Right hindlimb (tissue), 1 donor: ENCODE measurements around the gene FUCA1.

ENCODE experiments used
- DNase-seq: peaks from one replicate; pipeline ENCODE4 v3.0.0-alpha.2; 2018

The FUCA1 gene

DNA sequence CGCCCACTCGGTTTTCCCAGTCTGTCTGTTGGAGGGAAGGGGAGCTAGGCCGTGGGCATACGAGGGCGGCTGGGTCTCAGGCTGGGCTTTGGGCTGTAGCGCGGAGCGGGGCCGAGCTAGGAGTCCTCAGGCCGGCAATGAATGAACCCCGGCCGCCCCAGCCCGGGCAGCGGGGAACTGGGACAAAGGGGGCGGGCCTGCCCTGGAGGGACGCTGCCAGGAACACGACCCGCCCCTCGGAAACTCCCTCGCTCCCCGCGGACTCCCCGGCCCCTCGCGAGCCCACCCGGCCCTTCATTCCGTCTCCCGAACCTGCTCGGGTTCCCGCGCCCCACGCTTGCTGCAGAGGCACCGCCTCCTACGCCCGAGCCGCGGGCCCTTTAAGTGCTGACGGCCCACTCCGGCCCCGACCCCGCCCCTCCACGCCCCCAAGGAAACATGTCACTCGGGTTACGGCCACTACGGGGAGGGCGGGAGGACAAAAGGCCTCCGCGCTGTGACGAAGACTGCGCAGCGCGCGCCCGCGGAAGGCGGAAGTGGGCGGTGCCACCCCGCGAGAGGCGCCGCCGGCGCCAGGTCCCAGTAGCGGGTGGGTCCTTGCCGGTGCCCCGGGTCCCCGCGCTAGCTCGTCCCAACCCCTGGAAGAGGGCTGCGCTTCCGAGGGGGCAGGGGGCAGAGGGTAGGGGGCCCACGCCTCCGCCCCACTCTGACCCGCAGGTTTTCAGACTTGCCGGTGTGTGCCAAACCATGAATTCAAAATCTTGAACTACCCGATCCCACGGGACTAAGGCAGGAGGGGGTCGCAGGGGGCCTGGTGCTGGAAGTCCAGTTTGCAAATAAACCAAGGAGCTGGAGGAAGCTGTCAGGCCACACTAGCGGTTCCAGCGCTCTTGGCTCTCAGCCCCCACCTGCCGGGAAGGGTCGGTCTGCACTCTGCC, 67.4 kb downstream of the FUCA1 start, which contains the start of gene GALE:
TSS of gene GALE (minus strand) at position 355 of the 938 bp plus-strand sequence. CDS start 1,747 bp downstream, outside the sequence.
- peak; percentile 98 for DNase-seq

DNA sequence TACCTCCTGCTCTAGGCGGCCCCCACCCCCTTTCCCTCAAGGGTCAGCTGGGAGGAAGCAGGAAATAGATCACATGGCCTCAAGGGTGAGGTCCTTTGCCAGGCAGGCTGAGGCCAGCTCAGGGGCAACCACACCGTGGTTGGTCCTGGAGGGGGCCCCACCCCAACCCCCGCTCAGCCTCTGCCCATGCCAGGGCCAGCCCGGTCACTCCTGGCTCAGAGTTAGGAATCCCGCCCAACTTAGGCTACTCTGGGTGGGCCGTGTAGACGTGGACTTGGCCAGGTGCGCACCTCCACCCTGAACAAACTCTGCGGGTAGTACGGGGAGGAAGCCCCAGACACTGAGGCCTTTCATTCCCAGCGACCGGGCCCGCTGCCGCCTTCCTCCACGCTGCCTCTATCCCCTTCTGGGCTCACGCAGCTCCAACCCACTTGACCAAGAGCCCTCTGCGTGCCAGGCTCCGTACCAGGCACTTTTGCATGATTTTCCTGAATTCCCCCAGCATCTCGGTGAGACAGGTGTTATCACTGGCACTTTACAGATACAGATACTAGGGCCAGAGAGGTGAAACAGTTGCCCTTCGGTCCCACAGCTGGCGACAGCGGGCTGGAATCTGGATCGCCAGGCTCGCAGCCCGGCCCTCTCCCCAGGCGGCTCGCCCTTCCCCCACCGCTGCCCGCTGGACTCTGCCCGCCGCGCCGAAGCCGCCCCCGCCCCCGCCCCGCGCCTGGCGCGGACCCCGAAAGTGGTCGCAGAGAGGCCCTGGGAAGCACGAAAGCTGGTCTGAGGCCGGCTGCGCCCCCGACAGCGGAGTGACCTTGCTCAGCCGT, 68.3 kb downstream of the FUCA1 start:
- DNase-seq, result peak; percentile 76

DNA sequence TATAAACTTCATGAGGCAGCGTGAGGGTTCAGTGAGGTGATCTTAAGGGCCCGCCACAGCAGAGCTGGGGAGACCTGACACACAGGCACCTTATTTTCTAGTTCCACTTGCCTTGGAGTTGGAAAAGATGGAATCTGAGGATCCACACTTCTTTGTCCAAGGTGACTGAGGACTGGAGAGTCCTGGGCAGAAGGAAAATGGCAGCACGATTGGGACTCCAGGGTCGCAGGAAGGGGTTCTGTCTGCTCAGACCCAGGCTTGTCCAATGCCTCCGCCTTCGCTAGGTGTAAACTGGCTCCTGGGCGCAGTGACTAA, 68.9 kb downstream of the FUCA1 start:
- no peak for DNase-seq

DNA sequence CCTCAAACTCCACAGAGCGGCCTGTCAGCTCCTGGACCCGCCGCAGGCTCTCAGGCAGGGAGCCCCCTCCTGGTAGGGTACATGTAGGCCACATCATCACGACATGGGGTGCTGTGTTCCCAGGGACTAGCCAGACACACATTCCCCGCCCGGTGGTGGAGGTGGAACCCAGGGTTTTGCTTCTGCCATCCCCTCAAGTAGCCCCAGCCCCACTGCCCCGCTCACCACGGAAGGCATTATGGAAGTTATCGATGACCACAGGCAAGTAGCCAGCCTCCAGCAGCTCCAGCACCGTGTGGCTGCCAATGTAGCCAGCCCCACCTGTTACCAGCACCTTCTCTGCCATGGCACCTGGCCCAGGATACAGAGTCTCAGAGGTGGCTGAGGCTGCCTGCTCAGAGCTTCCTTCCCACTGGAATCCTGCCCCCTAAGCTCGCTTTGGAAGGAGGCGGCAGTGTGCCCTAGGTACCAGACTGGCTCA, 69.4 kb downstream of the FUCA1 start:
- DNase-seq, result no peak

DNA sequence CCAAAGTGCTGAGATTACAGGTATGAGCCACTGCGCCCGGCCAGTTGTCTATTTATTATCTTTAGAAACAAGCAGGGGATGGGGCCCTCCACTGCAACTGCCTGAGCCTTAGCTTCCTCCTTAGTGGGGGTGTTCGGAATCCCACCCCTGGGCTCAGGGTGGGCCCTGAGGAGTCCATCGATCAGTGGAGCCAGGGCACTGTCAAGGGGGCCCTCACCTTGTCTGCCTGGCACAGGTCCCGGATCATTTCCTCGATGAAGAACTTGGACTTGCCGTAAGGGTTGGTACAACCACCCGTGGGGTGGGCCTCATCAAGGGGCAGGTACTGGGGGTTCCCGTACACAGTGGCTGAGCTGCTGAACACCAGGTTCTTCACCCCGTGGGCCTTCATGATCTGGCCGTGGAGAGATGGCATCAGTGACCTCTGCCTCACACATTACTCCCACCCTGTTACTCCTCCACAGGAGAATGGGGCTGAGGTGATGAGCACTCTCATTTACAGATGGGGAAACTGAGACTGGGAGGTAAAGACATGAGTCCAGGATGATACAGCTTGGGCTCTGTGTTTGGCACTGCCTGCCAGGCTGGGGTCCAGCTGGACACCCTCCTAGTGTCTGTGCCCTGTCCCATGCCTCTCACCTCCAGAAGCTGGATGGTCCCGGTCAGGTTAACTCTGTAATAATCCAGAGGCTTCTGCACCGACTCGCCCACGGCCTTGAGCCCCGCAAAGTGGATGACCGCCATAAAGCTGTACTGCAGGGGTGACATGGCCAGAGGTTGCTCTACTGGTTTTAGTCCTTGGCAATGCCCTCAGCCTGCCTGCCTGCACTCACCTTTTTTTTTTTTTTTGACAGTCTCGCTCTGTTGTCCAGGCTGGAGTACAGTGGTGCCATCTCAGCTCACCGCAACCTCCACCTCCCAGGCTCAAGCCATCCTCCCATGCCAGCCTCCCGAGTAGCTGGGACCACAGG, 70.3 kb downstream of the FUCA1 start:
- no peak for DNase-seq

DNA sequence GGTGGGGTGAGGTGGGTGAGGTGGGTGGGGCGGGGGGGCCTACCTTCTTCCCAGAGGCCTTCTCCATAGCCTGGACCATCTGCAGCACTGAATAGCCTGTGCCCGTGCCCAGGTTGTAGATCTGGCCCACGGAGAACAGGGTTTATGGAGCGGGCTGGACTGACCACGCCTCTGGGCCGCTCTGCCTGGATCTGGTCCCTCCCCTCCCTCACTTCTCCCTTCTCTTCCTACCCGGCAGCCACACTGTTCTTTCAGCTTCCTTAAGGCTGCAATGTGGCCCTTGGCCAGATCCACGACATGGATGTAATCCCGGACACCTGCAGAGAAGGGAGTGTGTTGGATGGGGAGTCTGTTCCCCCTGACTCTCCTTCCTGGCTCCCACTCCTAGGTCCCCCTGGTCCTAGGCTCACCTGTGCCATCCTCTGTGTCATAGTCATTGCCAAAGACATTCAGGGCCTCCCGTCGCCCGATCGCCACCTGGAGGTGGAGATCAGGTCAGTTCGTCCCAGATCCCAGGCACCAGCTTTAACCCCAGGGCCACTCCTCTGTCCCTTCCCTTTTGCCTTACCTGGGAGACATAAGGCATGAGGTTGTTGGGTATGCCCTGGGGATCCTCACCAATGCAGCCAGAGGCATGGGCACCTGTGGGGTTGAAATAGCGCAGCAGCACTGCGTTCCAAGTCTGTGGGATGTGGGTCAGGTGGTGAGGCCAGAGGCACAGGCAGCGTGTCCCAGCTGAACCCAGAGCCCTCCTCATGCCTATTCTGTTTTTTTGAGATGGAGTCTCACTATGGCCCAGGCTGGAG, 71.4 kb downstream of the FUCA1 start:
- DNase-seq, result no peak

DNA sequence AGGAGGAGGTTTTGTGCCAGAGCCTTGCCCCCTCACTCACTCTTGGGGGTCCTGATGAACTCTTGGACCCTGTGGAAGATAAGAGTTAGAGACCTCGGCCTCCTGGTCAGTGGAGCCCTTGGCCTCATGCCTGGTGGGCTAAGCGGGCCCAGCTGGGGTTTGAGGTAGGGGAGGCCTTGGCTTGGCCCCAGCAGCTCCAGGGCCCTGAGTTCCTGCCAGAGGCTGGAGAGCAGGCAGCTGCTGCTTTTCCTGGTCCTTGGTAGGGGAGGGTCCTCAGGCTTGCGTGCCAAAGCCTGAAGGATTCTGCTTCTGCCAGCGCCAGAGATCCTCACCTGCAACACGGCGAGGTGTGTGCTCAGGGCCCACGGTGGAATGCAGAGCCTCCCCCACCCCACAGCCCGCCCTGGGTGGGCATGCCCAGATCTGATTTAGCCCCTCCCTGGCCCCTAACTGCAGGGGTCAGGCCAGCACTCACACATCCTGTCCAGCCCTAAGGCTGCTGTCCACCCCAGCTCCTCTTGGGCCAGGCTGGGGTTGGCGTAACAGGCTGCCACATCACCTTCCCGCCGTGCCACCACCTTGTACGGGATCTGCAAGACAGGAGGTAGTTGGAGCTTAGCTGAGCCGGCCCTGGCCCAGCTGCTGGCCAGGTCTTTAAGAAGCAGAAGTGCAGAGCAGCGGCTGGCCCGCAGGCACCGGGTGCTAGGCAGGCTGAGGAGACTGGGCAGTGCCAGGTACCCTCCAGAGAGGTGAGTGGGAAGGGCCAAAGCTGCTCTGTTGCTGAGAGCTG, 72.2 kb downstream of the FUCA1 start:
- DNase-seq, result no peak
